Erythroblast (primary cell): ENCODE results near the gene EMP2.
"Not testable (repeated sequence)": the region's sequence is repeated elsewhere in the genome, so short reads cannot be mapped to it uniquely, and the experiment has no call there.

Source experiments
- DNase-seq, 2 experiments: peaks; one replicate each; lab custom pipeline; 2025; lab: John Stamatoyannopoulos, UW
- GATA1 ChIP-seq: IDR thresholded peaks from 2 replicates; pipeline ENCODE4 v1.6.1; 2011; ENCODE audit warnings: low read depth, mild to moderate bottlenecking, control low read depth, low read length, moderate library complexity
- POLR2A ChIP-seq: IDR thresholded peaks from 2 replicates; pipeline ENCODE4 v1.6.1; 2011; ENCODE audit warnings: mild to moderate bottlenecking, low read length

EMP2 gene

GRCh38 chr16:10541366-10541765 is 39.0 kb downstream of the EMP2 start:
- no peak for TF ChIP-seq POLR2A
- no peak for TF ChIP-seq GATA1

GRCh38 chr16:10539793-10540192 is 40.6 kb downstream of the EMP2 start:
- TF ChIP-seq POLR2A (no peak), GATA1 (no peak)
- no peak for DNase-seq

More at GRCh38 chr16:10541366-10541765, 39.0 kb downstream of the EMP2 start:
- no peak for DNase-seq

- no peak for TF ChIP-seq GATA1
- no peak for TF ChIP-seq POLR2A
- no peak for DNase-seq
Measured at GRCh38 chr16:10539236-10539635, 41.2 kb downstream of the EMP2 start.

GRCh38 chr16:10538583-10538982 is 41.8 kb downstream of the EMP2 start:
- TF ChIP-seq POLR2A: no peak
- TF ChIP-seq GATA1: no peak
- DNase-seq: no peak

- no peak for TF ChIP-seq POLR2A
- no peak for DNase-seq
Measured at GRCh38 chr16:10537946-10538345, 42.5 kb downstream of the EMP2 start.

GRCh38 chr16:10536814-10537389 is 43.5 kb downstream of the EMP2 start:
- no peak for TF ChIP-seq GATA1
- TF ChIP-seq POLR2A: no peak
- DNase-seq: no peak

- not testable (repeated sequence) for DNase-seq
Measured at GRCh38 chr16:10536328-10536727, 44.1 kb downstream of the EMP2 start.

- DNase-seq: no peak
- TF ChIP-seq GATA1 (no peak), POLR2A (no peak)
Measured at GRCh38 chr16:10535461-10535860, 44.9 kb downstream of the EMP2 start.

GRCh38 chr16:10534748-10535147 is 45.6 kb downstream of the EMP2 start:
- TF ChIP-seq GATA1 (no peak), POLR2A (no peak)
- no peak for DNase-seq

- not testable (repeated sequence) for DNase-seq
Measured at GRCh38 chr16:10533612-10534011, 46.8 kb downstream of the EMP2 start.

GRCh38 chr16:10531582-10531981 is 48.8 kb downstream of the EMP2 start:
- no peak for TF ChIP-seq POLR2A
- TF ChIP-seq GATA1: no peak
- DNase-seq: no peak

GRCh38 chr16:10530685-10531084 is 49.7 kb downstream of the EMP2 start:
- no peak for TF ChIP-seq GATA1
- TF ChIP-seq POLR2A: no peak
- no peak for DNase-seq

- TF ChIP-seq POLR2A (no peak), GATA1 (no peak)
- no peak for DNase-seq
Measured at GRCh38 chr16:10529895-10530669, 50.3 kb downstream of the EMP2 start.

- no peak for TF ChIP-seq POLR2A
- no peak for TF ChIP-seq GATA1
- DNase-seq: no peak
Measured at GRCh38 chr16:10528635-10529034, 51.8 kb downstream of the EMP2 start.

GRCh38 chr16:10526962-10527361 is 53.4 kb downstream of the EMP2 start:
- no peak for DNase-seq
- TF ChIP-seq POLR2A (no peak), GATA1 (no peak)
